CD4-positive, alpha-beta T cell treated with Interleukin-15 for 4 hours (primary cell): Measurements from ENCODE around the gene SNRPA.

Experiments
- DNase-seq: peaks from one replicate; pipeline ENCODE4 v3.0.0-alpha.2; 2020; ENCODE audit warnings: low spot score

Gene SNRPA

GRCh38 chr19:40750874-40751537 is at the start of gene SNRPA:
Gene SNRPA, plus strand, starts transcription at chr19:40751203. Its CDS starts 206 bp downstream, at chr19:40751409.
- peak; percentile 96 for DNase-seq

- no peak for DNase-seq
Measured at GRCh38 chr19:40701758-40702157, 49.2 kb upstream of the SNRPA start.

GRCh38 chr19:40702337-40703012 is 48.5 kb upstream of the SNRPA start:
- no peak for DNase-seq

GRCh38 chr19:40703029-40703755 is 47.8 kb upstream of the SNRPA start:
- no peak for DNase-seq

GRCh38 chr19:40704491-40705361 is 46.3 kb upstream of the SNRPA start:
- DNase-seq = no peak

- DNase-seq = no peak
Measured at GRCh38 chr19:40705362-40705651, 45.7 kb upstream of the SNRPA start.

GRCh38 chr19:40705950-40706619 is 44.9 kb upstream of the SNRPA start:
- DNase-seq = no peak

GRCh38 chr19:40707615-40708014 is 43.4 kb upstream of the SNRPA start:
- DNase-seq = no peak

- no peak for DNase-seq
Measured at GRCh38 chr19:40709817-40710216, 41.2 kb upstream of the SNRPA start.

GRCh38 chr19:40713939-40714338 is 37.1 kb upstream of the SNRPA start:
- DNase-seq = no peak

GRCh38 chr19:40714441-40715299 is 36.3 kb upstream of the SNRPA start:
- DNase-seq = peak; percentile 97

- DNase-seq = peak; percentile 91
Measured at GRCh38 chr19:40716031-40716481, 34.9 kb upstream of the SNRPA start.

- DNase-seq = peak; percentile 99
Measured at GRCh38 chr19:40716482-40717324, 34.3 kb upstream of the SNRPA start, which contains the start of the genes COQ8B and ITPKC. Gene COQ8B, minus strand, starts transcription at chr19:40716886. Its CDS starts 2,254 bp downstream, at chr19:40714632. Gene ITPKC, plus strand, starts transcription at chr19:40717112. Its CDS starts 24 bp downstream, at chr19:40717136.

- DNase-seq = no peak
Measured at GRCh38 chr19:40717325-40717879, 33.6 kb upstream of the SNRPA start.

- no peak for DNase-seq
Measured at GRCh38 chr19:40717880-40718773, 32.9 kb upstream of the SNRPA start.

- no peak for DNase-seq
Measured at GRCh38 chr19:40718774-40719391, 32.1 kb upstream of the SNRPA start.

GRCh38 chr19:40719414-40719894 is 31.5 kb upstream of the SNRPA start:
- DNase-seq = no peak

- DNase-seq = no peak
Measured at GRCh38 chr19:40721140-40721486, 29.9 kb upstream of the SNRPA start.
